Esophagus muscularis mucosa (tissue), 3 donors: ENCODE data around the gene PLSCR4.

Experiments used
- CTCF ChIP-seq, 3 experiments: fragments of 200-600 bp in 2 of 3; fragments of 450-650 bp in 1 of 3; sonication (generic) in 2 of 3; IDR thresholded peaks; one replicate each; pipeline ENCODE4 v1.5.1; 2017 to 2019; ENCODE audit warnings: antibody characterized with exemption in 3 of 3, mild to moderate bottlenecking in 2 of 3, moderate library complexity in 1 of 3
- POLR2AphosphoS5 ChIP-seq, 2 donors: sonication (generic); formaldehyde crosslinking; IDR thresholded peaks; one replicate each; pipeline ENCODE4 v1.6.1; 2017; ENCODE audit warnings: antibody characterized with exemption in 2 of 2

DNA sequence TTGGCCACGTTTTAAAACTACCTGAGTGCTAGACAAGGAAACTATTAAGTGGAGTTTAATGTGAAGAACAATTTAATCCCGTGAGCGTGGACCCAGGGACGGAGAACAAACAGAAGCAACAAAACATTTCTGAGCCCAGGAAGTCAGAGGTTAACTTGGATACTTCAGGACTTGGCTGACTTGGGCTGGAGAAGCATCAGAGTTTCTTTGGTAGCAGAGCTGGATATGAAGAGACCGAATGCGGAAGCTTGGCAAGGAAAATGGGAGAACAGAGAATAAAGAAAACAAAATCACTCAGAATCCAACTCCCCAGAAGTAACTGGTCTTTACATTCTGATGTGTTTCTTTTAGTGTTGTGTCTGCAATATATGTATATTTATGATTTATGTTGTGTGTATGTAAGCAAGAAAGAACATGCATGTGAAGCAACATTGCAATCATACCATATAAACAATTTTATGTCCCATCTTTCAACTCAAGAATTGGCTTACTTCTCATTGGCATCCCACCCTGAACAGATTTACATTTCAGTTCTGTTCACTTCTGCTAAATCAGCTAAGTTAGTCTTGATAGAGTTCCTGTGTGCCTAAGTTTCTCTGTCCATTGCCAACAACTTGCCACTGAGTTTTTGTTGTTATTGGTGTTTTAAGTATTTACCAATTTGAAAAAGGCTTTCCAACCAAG lies 72.8 kb downstream of the PLSCR4 start:
- TF ChIP-seq POLR2AphosphoS5 (IDR thresholded peaks at IDR 0.05) (no peak), CTCF (IDR thresholded peaks at IDR 0.05) (no peak)
